Activated CD4-positive, alpha-beta T cell treated with anti-CD3 and anti-CD28 coated beads, Interleukin-2, amount 50 U/mL, for 16 hours (primary cell): ENCODE data around the gene ATE1.
"Not testable (repeated sequence)": the region's sequence is repeated elsewhere in the genome, so short reads cannot be mapped to it uniquely, and the experiment has no call there.

Experiments
- DNase-seq: peaks from one replicate; pipeline ENCODE4 v3.0.0-alpha.2; 2020

ATE1 gene

DNA sequence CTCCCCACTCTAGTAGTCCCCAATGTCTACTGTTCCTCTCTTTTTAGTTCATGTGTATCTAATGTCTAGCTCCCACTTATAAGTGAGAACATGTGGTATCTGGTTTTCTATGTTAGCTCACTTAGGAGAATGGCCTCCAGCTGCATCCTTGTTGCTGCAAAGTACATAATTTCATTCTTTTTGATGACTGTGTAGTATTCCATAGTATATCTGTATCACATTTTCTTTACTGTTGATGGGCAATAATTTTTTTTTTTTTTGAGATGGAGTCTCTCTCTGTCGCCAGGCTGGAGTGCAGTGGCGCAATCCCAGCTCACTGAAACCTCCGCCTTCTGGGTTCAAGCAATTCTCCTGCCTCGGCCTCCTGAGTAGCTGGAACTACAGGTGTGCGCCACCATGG is 101.1 kb downstream of the ATE1 start:
- DNase-seq = not testable (repeated sequence)

DNA sequence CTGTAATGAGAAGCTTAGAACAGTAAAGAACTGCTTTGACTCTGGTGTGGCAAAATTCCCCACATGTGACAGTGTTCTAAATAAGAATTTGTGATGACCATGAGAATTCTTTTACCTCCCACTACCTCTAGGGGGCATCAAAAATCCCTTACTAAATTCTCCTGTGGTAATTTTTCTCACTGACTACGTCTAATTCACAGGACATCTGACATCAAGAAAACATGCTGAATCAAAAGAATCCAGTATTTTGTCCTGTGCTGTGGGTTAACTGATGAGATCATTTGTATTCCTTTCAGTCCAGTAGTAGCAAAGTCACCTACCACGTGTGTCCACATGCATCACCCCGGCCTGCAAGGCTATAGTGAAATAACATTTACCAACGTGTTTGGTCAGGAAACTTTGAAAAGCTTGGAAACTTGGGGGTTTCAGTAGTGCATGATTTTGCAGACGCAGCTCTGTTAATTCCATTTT is 103.8 kb downstream of the ATE1 start:
- peak; percentile 62 for DNase-seq

GRCh38 chr10:121822724-121823123 is 105.1 kb downstream of the ATE1 start:
- DNase-seq = no peak

- DNase-seq = no peak
These were observed 105.7 kb downstream of the ATE1 start for GRCh38 chr10:121822180-121822579.

DNA sequence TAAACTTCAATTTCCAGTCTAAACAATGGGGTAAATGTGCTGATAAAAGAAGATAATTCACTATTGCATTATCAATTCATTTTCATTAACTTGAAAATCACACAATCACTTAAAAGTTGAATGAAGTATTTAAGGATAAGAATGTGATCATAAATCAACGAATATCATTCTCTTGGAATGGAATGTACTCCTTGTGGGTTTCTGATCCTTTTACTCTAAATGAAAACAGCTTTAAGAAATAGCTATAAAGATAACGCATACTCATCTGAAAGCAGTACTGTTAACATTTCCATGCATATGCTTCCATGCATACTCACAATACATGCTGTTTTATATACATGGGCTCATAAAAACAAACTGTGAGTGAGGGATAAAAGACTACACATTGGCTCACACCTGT is 108.8 kb downstream of the ATE1 start:
- DNase-seq = no peak

- DNase-seq = no peak
These were observed 109.2 kb downstream of the ATE1 start for GRCh38 chr10:121818599-121818998.

DNA sequence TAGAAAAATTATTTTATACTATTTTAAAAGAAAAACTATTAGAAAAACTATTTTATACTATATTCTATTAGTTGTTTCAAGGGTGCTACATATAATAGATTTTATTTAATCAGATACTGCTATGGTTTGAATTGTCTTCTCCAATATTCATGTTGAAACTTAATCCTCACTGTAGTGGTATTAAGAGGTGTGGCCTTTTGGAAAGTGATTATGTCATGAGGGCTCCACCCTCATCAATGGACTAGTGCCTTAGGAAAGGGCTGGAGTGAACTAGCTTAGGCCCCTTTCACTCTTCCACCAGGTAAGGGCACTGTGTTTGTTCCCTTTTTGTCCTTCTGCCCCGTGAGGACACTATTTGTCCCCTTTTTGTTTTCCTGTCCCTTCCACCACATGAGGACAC is 111.6 kb downstream of the ATE1 start:
- DNase-seq = no peak

GRCh38 chr10:121813857-121814256 is 114.0 kb downstream of the ATE1 start:
- DNase-seq = no peak

- DNase-seq = no peak
These were observed 114.5 kb downstream of the ATE1 start for GRCh38 chr10:121813211-121813815.

- DNase-seq = no peak
These were observed 115.8 kb downstream of the ATE1 start for GRCh38 chr10:121812031-121812430.

- DNase-seq = no peak
These were observed 116.4 kb downstream of the ATE1 start for GRCh38 chr10:121811386-121811785.

- DNase-seq = no peak
These were observed 119.0 kb downstream of the ATE1 start for GRCh38 chr10:121808835-121809234.

GRCh38 chr10:121804460-121804859 is 123.4 kb downstream of the ATE1 start:
- no peak for DNase-seq

DNA sequence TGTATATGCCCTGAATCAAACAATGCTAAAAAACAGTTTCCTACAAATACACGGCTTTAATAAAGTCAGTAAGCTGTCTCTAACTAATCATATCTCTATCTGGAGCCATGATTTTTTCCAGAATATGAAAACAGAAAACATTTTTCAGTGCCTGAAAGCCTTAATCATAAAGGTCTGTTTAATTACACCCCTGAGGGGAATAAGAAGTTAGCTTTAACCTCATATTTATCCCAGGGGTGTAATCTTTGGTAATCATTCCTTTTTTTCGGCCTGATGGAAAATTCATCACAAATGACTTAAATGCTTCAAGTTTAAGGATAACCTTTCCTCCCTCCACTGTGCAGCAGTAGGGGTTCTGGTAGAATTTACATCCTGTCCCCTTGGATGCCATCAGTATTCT is 124.2 kb downstream of the ATE1 start:
- DNase-seq = no peak

- no peak for DNase-seq
These were observed 127.0 kb downstream of the ATE1 start for GRCh38 chr10:121800831-121801230.

DNA sequence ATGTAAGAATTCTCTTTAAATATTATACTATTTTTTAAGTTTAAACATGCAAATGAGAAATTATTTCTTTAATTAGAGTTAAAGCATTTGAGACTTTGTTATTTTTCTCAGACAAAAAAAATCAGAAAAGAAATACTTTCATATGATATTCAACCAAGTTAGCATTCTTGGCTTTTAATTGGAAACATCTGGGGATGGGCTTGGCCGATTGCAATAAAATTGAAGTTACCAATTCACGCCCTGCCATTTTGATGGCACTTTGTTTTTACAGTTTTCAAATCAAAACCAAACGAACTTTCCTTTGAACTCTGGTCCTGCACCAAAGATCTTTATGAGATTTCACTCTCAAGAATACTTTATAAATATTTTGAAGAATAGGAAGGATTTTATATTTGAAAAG is 127.7 kb downstream of the ATE1 start:
- no peak for DNase-seq

GRCh38 chr10:121797490-121797889 is 130.3 kb downstream of the ATE1 start:
- no peak for DNase-seq

- DNase-seq = no peak
These were observed 131.5 kb downstream of the ATE1 start for GRCh38 chr10:121796342-121796741.

DNA sequence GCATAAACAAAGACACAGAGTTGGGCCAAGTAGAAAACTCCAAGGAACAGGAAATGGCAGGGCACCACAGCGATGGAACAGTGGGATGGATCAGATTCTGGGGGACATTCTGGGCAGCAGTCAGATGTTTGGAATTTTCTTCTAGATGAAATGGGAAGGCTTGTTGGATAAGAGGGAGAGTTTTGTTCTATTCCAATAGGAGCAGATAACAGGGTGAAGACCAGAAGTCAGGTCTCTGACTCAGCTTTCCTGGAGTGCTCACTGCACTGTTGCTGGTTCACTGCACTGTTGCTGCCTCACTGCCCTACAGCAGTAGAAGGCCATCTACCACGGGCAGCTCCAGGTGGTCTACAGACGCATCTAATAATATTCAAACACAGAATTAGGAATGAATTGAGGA is 135.6 kb downstream of the ATE1 start:
- no peak for DNase-seq

DNA sequence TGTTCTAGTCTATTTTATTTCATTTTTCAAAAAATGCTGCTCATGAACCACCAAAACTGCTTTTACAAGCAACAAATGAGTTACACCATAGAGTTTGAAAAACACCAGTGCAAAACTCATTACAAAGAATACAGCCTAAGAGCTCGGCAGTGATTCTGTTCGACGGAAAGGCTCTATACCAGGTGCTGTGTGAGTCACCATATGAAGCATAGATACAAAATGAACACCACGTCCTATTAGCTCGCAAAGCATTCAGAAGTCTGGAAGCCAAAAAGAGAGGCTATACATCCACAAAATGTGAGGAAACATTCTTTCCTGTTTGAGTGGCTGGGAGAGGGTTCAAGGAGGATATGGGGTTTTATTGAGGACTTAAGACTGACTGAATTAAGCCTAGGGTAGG is 136.1 kb downstream of the ATE1 start:
- no peak for DNase-seq

- DNase-seq = no peak
These were observed 139.1 kb downstream of the ATE1 start for GRCh38 chr10:121788717-121789116.

- DNase-seq = no peak
These were observed 139.7 kb downstream of the ATE1 start for GRCh38 chr10:121788115-121788514.

GRCh38 chr10:121787169-121787568 is 140.7 kb downstream of the ATE1 start:
- DNase-seq = no peak

DNA sequence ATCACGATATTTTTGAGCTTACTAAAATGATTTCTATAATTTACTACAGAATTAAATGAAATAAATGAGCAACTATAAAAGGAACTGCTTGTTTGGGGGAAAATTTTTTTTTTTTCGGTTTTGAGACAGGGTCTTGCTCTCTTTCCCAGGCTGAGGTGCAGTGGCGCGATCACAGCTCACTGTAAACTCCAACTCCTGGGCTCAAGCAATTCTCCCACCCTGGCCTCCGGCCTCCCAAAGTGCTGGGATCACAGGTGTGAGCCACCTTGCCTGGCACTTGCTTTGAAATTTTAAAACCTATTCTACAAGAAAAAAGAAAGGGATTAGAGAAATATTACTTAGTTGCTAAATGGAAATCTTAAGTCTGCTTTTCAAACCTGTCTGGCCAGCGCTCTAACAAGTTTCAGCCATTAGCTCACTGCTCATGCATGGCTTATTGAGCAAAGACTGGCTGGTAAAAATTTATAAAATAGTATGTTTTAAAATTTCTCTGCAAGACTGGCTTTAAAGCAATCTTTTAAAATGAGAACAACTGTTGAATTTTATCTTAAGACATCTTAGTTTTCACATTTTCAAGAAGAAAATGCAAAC is 144.0 kb downstream of the ATE1 start:
- no peak for DNase-seq

GRCh38 chr10:121781101-121781500 is 146.7 kb downstream of the ATE1 start:
- no peak for DNase-seq
